Endothelial cell (in vitro differentiated cells): Measurements from ENCODE around the gene ITIH5. TPM values are rescaled to one million over a fixed set of nuclear protein-coding genes. Genes with fewer than 3 reads are reported as not detected.
"Not testable (repeated sequence)": the region's sequence is repeated elsewhere in the genome, so short reads cannot be mapped to it uniquely, and the experiment has no call there.

ENCODE experiments used
- DNase-seq: peaks from one replicate; pipeline ENCODE4 v3.0.0; 2021; ENCODE audit warnings: low spot score
- H3K27ac Mint-ChIP-seq: one replicate; pipeline ENCODE4 v1.8.0; 2021; ENCODE audit warnings: mixed read lengths, inconsistent platforms; ENCODE audit not compliant: unreplicated experiment
- H3K27me3 Mint-ChIP-seq: one replicate; pipeline ENCODE4 v1.8.0; 2021; ENCODE audit warnings: mild to moderate bottlenecking, moderate library complexity, mixed read lengths, inconsistent platforms; ENCODE audit not compliant: unreplicated experiment
- H3K36me3 Mint-ChIP-seq: one replicate; pipeline ENCODE4 v1.8.0; 2021; ENCODE audit warnings: mild to moderate bottlenecking, low read depth, mixed read lengths, inconsistent platforms; ENCODE audit not compliant: unreplicated experiment
- H3K4me1 Mint-ChIP-seq: one replicate; pipeline ENCODE4 v1.8.0; 2021; ENCODE audit warnings: mild to moderate bottlenecking, mixed read lengths, inconsistent platforms; ENCODE audit not compliant: unreplicated experiment
- H3K4me3 Mint-ChIP-seq: one replicate; pipeline ENCODE4 v1.8.0; 2021; ENCODE audit warnings: mild to moderate bottlenecking, mixed read lengths, inconsistent platforms; ENCODE audit not compliant: unreplicated experiment
- H3K9me3 Mint-ChIP-seq: one replicate; pipeline ENCODE4 v1.8.0; 2021; ENCODE audit warnings: mixed read lengths, inconsistent platforms; ENCODE audit not compliant: unreplicated experiment
- CTCF ChIP-seq: fragments of 200-600 bp; sonication (generic); IDR thresholded peaks from one replicate; pipeline ENCODE4 v1.5.0; 2021; ENCODE audit warnings: antibody characterized with exemption; ENCODE audit not compliant: unreplicated experiment
- total RNA-seq: library from RNA; stranded (reverse); fragmentation: NEBNext Ultra II Directional; extraction: Animal tissue kit (Norgen Biotek cat#: 25700); gene quantifications from one replicate; pipeline ENCODE4 v1.2.1, GENCODE V29; 2021; ENCODE audit not compliant: unreplicated experiment

The ITIH5 gene
- total RNA-seq, 1 donor from 2014 or later = 0.36 TPM

DNA sequence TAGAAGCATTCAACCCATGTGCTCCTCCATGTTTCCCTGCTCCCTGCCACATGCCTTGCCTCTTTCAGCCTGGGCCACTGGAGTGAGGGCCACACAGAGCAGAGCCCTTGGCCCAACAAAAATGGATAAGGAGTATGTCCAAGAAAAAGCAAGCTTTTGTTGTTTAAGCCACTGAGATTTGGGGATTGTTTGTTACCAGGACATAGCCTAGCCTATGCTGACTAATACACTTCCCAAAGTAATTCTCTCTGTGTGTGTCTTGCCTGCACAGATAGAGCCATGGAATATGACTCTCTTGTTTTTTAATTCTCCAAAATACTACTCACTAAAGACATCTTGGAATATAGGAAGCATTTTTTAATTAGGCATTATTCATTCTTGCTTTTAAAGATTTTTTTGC, 22.8 kb upstream of the ITIH5 start:
- no peaks in the 10 kb centered on the region for H3K27me3 Mint-ChIP-seq
- no peaks in the 10 kb centered on the region for H3K4me1 Mint-ChIP-seq
- DNase-seq = no peak
- no peak overlapping the region for H3K27ac Mint-ChIP-seq
- no peak overlapping the region for H3K4me3 Mint-ChIP-seq
- H3K36me3 Mint-ChIP-seq = peaks cover 12% of the 10 kb centered on the region
- peaks cover 13% of the 10 kb centered on the region for H3K9me3 Mint-ChIP-seq
- TF ChIP-seq CTCF = no peak

DNA sequence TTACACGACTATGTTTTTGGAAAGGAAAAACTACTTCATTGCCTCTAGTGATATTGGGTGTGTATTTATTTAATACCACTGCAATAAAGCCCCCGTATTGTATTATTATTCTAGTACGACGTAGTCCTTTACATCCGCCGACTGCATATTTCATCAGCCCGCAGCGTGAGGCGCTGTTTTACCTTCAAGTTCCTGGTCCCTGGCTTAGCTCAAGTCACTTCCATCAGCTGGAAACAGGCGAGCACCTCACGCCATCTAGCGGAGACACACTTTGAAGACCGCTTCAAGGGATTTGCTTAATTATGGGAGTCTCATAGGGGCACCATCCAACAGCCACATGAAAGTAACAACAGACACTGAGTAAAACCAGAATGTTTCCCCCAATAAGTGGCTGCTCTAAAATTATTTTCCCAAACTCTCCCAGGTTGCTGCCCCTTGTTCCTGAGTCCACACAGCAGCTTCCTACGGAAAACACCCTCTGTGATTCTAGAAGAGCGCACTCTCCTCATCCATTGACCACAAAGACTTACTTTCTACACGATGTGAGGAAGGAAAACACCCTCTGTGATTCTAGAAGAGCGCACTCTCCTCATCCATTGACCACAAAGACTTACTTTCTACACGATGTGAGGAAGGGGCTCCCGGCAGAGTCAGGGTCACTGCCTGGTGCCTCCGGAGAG, 20.6 kb upstream of the ITIH5 start:
- H3K4me1 Mint-ChIP-seq = no peaks in the 10 kb centered on the region
- peak; percentile 81 for DNase-seq
- peaks cover 2% of the 10 kb centered on the region for H3K27me3 Mint-ChIP-seq
- no peak overlapping the region for H3K27ac Mint-ChIP-seq
- no peak overlapping the region for H3K4me3 Mint-ChIP-seq
- TF ChIP-seq CTCF = peak; percentile 69
- H3K9me3 Mint-ChIP-seq = peaks cover 7% of the 10 kb centered on the region
- peaks cover 5% of the 10 kb centered on the region for H3K36me3 Mint-ChIP-seq

- Mint-ChIP-seq H3K27me3 (peaks cover 4% of the 10 kb centered on the region), H3K4me1 (no peaks in the 10 kb centered on the region), H3K27ac (no peak overlapping the region), H3K36me3 (peaks cover 5% of the 10 kb centered on the region), H3K9me3 (peaks cover 6% of the 10 kb centered on the region), H3K4me3 (no peak overlapping the region)
- DNase-seq = no peak
- TF ChIP-seq CTCF = no peak
Measured at GRCh38 chr10:7686351-7687171, 19.8 kb upstream of the ITIH5 start.

DNA sequence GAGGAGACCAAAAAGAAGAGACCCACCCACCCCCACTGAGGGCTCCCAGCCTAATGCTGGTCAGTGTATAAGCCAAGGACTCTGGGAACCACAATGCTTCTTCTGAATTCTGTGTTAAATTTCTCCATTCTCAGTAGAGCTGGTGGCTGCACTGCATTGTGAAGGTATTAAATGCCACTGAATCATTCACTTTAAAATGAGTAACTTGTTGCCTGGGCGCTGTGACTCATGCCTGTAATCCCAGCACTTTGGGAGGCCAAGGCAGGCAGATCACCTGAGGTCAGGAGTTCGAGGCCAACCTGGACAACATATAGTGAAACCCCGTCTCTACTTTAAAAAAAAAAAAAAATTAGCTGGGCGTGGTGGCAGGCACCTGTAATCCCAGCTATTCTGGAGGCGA, 13.3 kb upstream of the ITIH5 start:
- H3K27ac Mint-ChIP-seq, H3K4me3 Mint-ChIP-seq, H3K9me3 Mint-ChIP-seq, DNase-seq, H3K27me3 Mint-ChIP-seq, H3K36me3 Mint-ChIP-seq, H3K4me1 Mint-ChIP-seq: not testable (repeated sequence)

- no peak for DNase-seq
- no peaks in the 10 kb centered on the region for H3K4me1 Mint-ChIP-seq
- peaks cover 4% of the 10 kb centered on the region for H3K27me3 Mint-ChIP-seq
- H3K36me3 Mint-ChIP-seq = no peaks in the 10 kb centered on the region
- no peak overlapping the region for H3K4me3 Mint-ChIP-seq
- TF ChIP-seq CTCF = no peak
- no peaks in the 10 kb centered on the region for H3K9me3 Mint-ChIP-seq
- H3K27ac Mint-ChIP-seq = no peak overlapping the region
Measured at GRCh38 chr10:7679256-7679655, 12.5 kb upstream of the ITIH5 start.
